PC-3 (cell line): ENCODE measurements around the gene RAB29. TPM values are rescaled to one million over a fixed set of nuclear protein-coding genes. Genes with fewer than 3 reads are reported as not detected.

Experiments
- ATAC-seq: fragments of 200-7000 bp; cut with Tn5 transposase; 2 replicates; pipeline ENCODE4 v1.9.1; 2020; ENCODE audit warnings: mild to moderate bottlenecking, moderate library complexity
- BruUV-seq: library from RNA; stranded (reverse); fragments of 400-500 nt; replicated peaks from 2 replicates; lab custom pipeline; 2021; lab: Mats Ljungman, UMichigan
- CTCF ChIA-PET: fragments of 300-600 bp; sonication (Branson Sonifier 250); formaldehyde crosslinking; loops from one replicate; lab custom pipeline; 2022; ENCODE audit warnings: antibody characterized with exemption; lab: Charles Lee
- POLR2A ChIA-PET: fragments of 300-600 bp; sonication (Branson Sonifier 250); formaldehyde crosslinking; loops from one replicate; lab custom pipeline; 2022; ENCODE audit warnings: antibody characterized with exemption; ENCODE audit not compliant: unreplicated experiment; lab: Charles Lee
- DNase-seq: peaks from one replicate; pipeline ENCODE4 v3.0.0-alpha.2; 2015
- H2AFZ ChIP-seq: fragments of 300-600 bp; sonication (generic); 2 replicates; pipeline ENCODE4 v1.6.0; 2016; ENCODE audit warnings: antibody characterized with exemption, low read length
- H3F3A ChIP-seq: fragments of 300-600 bp; sonication (generic); one replicate; pipeline ENCODE4 v1.6.0; 2017; ENCODE audit warnings: antibody characterized with exemption, low read length, control low read depth, mild to moderate bottlenecking; ENCODE audit not compliant: unreplicated experiment
- H3K27ac ChIP-seq: fragments of 300-600 bp; sonication (generic); 2 replicates; pipeline ENCODE4 v1.5.1; 2016; ENCODE audit warnings: mild to moderate bottlenecking, low read length
- H3K27me3 ChIP-seq: fragments of 300-600 bp; sonication (generic); 2 replicates; pipeline ENCODE4 v1.6.1; 2016; ENCODE audit warnings: low read length, mixed read lengths
- H3K36me3 ChIP-seq: fragments of 300-600 bp; sonication (generic); 2 replicates; pipeline ENCODE4 v1.6.1; 2016; ENCODE audit warnings: low read depth, mixed run types, low read length, mixed read lengths
- H3K4me1 ChIP-seq: fragments of 300-600 bp; sonication (generic); 2 replicates; pipeline ENCODE4 v1.5.1; 2016; ENCODE audit warnings: low read length; ENCODE audit not compliant: insufficient read depth
- H3K4me2 ChIP-seq: fragments of 300-600 bp; sonication (generic); 2 replicates; pipeline ENCODE4 v1.6.0; 2016; ENCODE audit warnings: low read length
- H3K4me3 ChIP-seq: fragments of 300-600 bp; sonication (generic); 2 replicates; pipeline ENCODE4 v1.5.1; 2016; ENCODE audit warnings: mild to moderate bottlenecking, low read length, mixed read lengths
- H3K79me2 ChIP-seq: fragments of 300-600 bp; sonication (generic); 2 replicates; pipeline ENCODE4 v1.6.1; 2017; ENCODE audit warnings: low read length, mixed read lengths
- H3K9ac ChIP-seq: fragments of 300-600 bp; sonication (generic); 2 replicates; pipeline ENCODE4 v1.6.0; 2016; ENCODE audit warnings: mild to moderate bottlenecking, low read length
- H3K9me2 ChIP-seq: fragments of 300-600 bp; sonication (generic); replicated peaks from 2 replicates; pipeline ENCODE4 v1.6.1; 2016; ENCODE audit warnings: mixed run types, low read length, mixed read lengths
- H3K9me3 ChIP-seq: fragments of 300-600 bp; sonication (generic); 2 replicates; pipeline ENCODE4 v1.6.1; 2016; ENCODE audit warnings: low read length, mixed read lengths
- H4K20me1 ChIP-seq: fragments of 300-600 bp; sonication (generic); 2 replicates; pipeline ENCODE4 v1.6.1; 2016; ENCODE audit warnings: low read length, mixed read lengths
- EZH2 ChIP-seq: fragments of 300-600 bp; sonication (generic); IDR thresholded peaks from one replicate; pipeline ENCODE4 v1.6.1; 2017; ENCODE audit warnings: antibody characterized with exemption, mild to moderate bottlenecking, low read length; ENCODE audit not compliant: unreplicated experiment
- EZH2phosphoT487 ChIP-seq: fragments of 300-600 bp; sonication (generic); IDR thresholded peaks from 2 replicates; pipeline ENCODE4 v1.6.1; 2018; ENCODE audit warnings: mild to moderate bottlenecking, antibody characterized with exemption, low read length, borderline replicate concordance
- intact Hi-C: fragments of 100-400 bp; cut with micrococcal nuclease; formaldehyde crosslinking; loops from 2 replicates; pipeline ENCODE4 v1.9.0; 2023
- total RNA-seq: library from RNA; depleted of rRNA; stranded (reverse); fragments of >200 nt; gene quantifications from 2 replicates; pipeline ENCODE4 v1.2.3, GENCODE V29; 2014
- TF ChIP-seq, protein P1 (sequence below): fragments of 300-600 bp; sonication (generic); conservative IDR thresholded peaks from 2 replicates; pipeline ENCODE4 v1.5.1; 2017; ENCODE audit warnings: antibody characterized with exemption, low read depth, mild to moderate bottlenecking, low read length

The RAB29 gene
- total RNA-seq, 1 experiment from 2014 or later, result 7.4 TPM

DNA sequence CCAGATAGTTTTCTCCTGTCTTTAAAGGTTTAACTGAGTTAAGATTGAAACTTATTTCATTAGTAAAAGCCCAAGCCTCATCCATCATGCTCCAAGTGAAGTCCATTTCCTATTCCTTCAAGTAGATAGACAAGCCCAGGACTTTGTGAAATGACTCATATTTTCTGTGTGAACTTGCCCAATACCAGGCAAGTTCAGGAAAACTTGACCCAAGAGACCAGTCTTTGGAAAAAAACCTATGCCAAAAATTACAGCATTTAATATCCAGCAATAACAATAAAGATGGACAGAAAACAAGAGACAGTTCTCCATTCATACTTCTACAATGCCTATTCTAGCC lies 405 bp upstream of the RAB29 start:
- Histone ChIP-seq H3K36me3 (no peaks in the 10 kb centered on the region), H2AFZ (peak overlapping the region; percentile 96), H3K9me3 (no peaks in the 10 kb centered on the region), H3K79me2 (no peaks in the 10 kb centered on the region), H3K4me3 (peak overlapping the region; percentile 92), H3K9me2 (no peaks in the 10 kb centered on the region), H3K27me3 (no peaks in the 10 kb centered on the region), H3K4me1 (peaks cover 9% of the 10 kb centered on the region), H3K9ac (no peak overlapping the region), H3K4me2 (peak overlapping the region; percentile 99), H4K20me1 (no peaks in the 10 kb centered on the region), H3F3A (no peaks in the 10 kb centered on the region), H3K27ac (no peak overlapping the region)
- ChIA-PET CTCF (no interaction called here), POLR2A (no interaction called here)
- BruUV-seq, result no TSS peak
- ATAC-seq (peak; percentile 15), DNase-seq (peak; percentile 39)
- TF ChIP-seq, protein P1, sequence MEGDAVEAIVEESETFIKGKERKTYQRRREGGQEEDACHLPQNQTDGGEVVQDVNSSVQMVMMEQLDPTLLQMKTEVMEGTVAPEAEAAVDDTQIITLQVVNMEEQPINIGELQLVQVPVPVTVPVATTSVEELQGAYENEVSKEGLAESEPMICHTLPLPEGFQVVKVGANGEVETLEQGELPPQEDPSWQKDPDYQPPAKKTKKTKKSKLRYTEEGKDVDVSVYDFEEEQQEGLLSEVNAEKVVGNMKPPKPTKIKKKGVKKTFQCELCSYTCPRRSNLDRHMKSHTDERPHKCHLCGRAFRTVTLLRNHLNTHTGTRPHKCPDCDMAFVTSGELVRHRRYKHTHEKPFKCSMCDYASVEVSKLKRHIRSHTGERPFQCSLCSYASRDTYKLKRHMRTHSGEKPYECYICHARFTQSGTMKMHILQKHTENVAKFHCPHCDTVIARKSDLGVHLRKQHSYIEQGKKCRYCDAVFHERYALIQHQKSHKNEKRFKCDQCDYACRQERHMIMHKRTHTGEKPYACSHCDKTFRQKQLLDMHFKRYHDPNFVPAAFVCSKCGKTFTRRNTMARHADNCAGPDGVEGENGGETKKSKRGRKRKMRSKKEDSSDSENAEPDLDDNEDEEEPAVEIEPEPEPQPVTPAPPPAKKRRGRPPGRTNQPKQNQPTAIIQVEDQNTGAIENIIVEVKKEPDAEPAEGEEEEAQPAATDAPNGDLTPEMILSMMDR, result no peak
- no peak for TF ChIP-seq EZH2phosphoT487
- TF ChIP-seq EZH2, result no peak
- intact Hi-C loops, result no loop called here

DNA sequence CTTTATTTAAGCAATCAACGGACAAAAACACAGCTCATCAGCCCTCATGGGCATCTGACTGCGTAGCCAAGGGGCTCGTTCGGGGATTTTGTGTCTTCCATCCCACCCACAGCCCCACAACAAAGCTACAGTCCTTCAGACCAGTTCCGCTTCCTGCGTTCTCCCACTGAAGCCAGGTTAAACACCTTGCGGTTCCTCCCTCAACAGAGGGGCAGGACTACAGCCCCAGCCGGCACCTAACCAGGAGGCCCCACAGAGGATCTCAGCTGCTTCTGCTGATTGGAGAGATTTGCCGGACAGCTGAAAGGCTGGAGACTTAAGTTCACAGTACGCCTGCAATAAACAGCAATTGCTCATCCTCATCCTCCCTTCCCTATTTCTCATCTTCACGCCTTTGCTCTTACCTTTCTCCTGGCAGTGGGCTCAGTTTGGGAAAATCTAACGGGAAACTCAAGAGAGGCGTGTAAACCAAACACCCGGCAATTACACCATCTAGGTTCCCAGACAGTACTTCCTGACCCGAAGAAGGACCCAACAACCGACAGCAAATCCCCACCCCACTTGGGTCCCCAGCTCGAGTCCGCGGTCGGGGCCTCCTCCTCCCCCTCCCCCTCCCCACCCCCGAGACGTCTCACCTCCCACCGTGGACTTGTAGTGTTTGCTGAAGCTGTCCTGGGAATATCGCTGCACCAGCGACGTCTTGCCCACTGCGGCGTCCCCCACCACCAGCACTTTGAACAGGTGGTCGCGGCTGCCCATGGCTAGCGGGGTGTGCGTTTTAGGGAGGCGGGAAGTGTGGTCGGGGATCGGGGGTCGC lies 876 bp downstream of the RAB29 start:
- H3K27ac ChIP-seq, result no peak overlapping the region
- intact Hi-C loops, result no loop called here
- DNase-seq (no peak), ATAC-seq (peak; percentile 33)
- ChIA-PET POLR2A (no interaction called here), CTCF (interaction anchor here (0.6 to 0.7 kb wide), 2 partner anchors 53 to 115 kb away, joined by 3 read pairs; no protein-coding TSS in a partner anchor)
- no peaks in the 10 kb centered on the region for H3K9me3 ChIP-seq
- peak overlapping the region; percentile 54 for H3K9ac ChIP-seq
- H3K36me3 ChIP-seq, result no peaks in the 10 kb centered on the region
- H3F3A ChIP-seq, result no peaks in the 10 kb centered on the region
- peak overlapping the region; percentile 96 for H2AFZ ChIP-seq
- no peaks in the 10 kb centered on the region for H3K9me2 ChIP-seq
- peak overlapping the region; percentile 99 for H3K4me2 ChIP-seq
- peaks cover 9% of the 10 kb centered on the region for H3K4me1 ChIP-seq
- TF ChIP-seq EZH2, result no peak
- TF ChIP-seq EZH2phosphoT487, result no peak
- TF ChIP-seq, protein P1, result no peak
- H4K20me1 ChIP-seq, result no peaks in the 10 kb centered on the region
- BruUV-seq, result TSS peak; percentile 26
- no peaks in the 10 kb centered on the region for H3K79me2 ChIP-seq
- H3K27me3 ChIP-seq, result no peaks in the 10 kb centered on the region
- peak overlapping the region; percentile 92 for H3K4me3 ChIP-seq

DNA sequence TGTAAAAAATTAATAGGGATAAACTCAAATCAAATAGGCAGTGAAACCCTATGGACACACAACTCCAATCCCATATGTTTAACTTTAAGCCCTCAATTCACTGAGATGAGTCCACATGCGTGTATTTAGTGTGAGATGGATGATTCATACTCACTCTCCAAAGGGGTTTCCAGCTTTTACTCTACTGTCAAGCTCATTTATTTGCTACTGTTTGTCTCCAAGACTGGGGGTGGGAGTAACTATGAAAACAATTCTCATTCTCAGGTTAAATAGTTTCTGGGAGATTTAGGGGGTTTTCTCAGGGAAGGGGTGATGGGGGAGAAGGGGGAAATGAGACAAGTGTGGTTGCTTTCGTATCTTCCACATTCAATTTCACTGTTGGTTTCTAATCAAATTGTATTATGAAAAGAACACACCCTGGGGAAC lies 2.7 kb downstream of the RAB29 start:
- ChIA-PET POLR2A (no interaction called here), CTCF (no interaction called here)
- no peaks in the 10 kb centered on the region for H3K9me2 ChIP-seq
- H3F3A ChIP-seq, result no peaks in the 10 kb centered on the region
- no peaks in the 10 kb centered on the region for H3K36me3 ChIP-seq
- TF ChIP-seq, protein P1, result no peak
- TF ChIP-seq EZH2phosphoT487, result no peak
- no peak for TF ChIP-seq EZH2
- H3K4me2 ChIP-seq, result no peak overlapping the region
- ATAC-seq (no peak), DNase-seq (no peak)
- no peaks in the 10 kb centered on the region for H4K20me1 ChIP-seq
- intact Hi-C loops, result no loop called here
- H3K27me3 ChIP-seq, result no peaks in the 10 kb centered on the region
- H3K79me2 ChIP-seq, result no peaks in the 10 kb centered on the region
- H3K27ac ChIP-seq, result no peak overlapping the region
- BruUV-seq, result no TSS peak
- H3K4me1 ChIP-seq, result peaks cover 9% of the 10 kb centered on the region
- H3K9ac ChIP-seq, result no peak overlapping the region
- no peak overlapping the region for H3K4me3 ChIP-seq
- H3K9me3 ChIP-seq, result no peaks in the 10 kb centered on the region
- no peak overlapping the region for H2AFZ ChIP-seq
